Hepatocyte (in vitro differentiated cells): ENCODE results near the gene ABCB8. TPM values are rescaled to one million over a fixed set of nuclear protein-coding genes. Genes with fewer than 3 reads are reported as not detected.

Experiments used
- DNase-seq: peaks from one replicate; pipeline ENCODE4 v3.0.0-alpha.2; 2016; ENCODE audit warnings: low spot score
- H2AFZ ChIP-seq: fragments of 200-600 bp; sonication (generic); 2 replicates; pipeline ENCODE4 v1.6.0; 2016; ENCODE audit warnings: antibody characterized with exemption, mild to moderate bottlenecking
- H3K27ac ChIP-seq: fragments of 200-600 bp; sonication (generic); 2 replicates; pipeline ENCODE4 v1.5.1; 2016; ENCODE audit warnings: mild to moderate bottlenecking
- H3K27me3 ChIP-seq: fragments of 200-600 bp; sonication (generic); 2 replicates; pipeline ENCODE4 v1.6.1; 2016
- H3K36me3 ChIP-seq: fragments of 200-600 bp; sonication (generic); replicated peaks from 2 replicates; pipeline ENCODE4 v1.5.1; 2016; ENCODE audit warnings: low read depth; ENCODE audit not compliant: insufficient read depth
- H3K4me1 ChIP-seq: fragments of 200-600 bp; sonication (generic); 2 replicates; pipeline ENCODE4 v1.5.1; 2016; ENCODE audit warnings: mild to moderate bottlenecking, moderate library complexity; ENCODE audit not compliant: insufficient read depth
- H3K4me2 ChIP-seq: fragments of 200-600 bp; sonication (generic); 2 replicates; pipeline ENCODE4 v1.6.0; 2016
- H3K4me3 ChIP-seq: fragments of 200-600 bp; sonication (generic); 2 replicates; pipeline ENCODE4 v1.5.1; 2016; ENCODE audit warnings: mild to moderate bottlenecking
- H3K79me2 ChIP-seq: fragments of 200-600 bp; sonication (generic); 2 replicates; pipeline ENCODE4 v1.6.0; 2017; ENCODE audit warnings: mild to moderate bottlenecking
- H3K9me2 ChIP-seq: fragments of 200-600 bp; sonication (generic); replicated peaks from 2 replicates; pipeline ENCODE4 v1.6.0; 2017; ENCODE audit warnings: mild to moderate bottlenecking; ENCODE audit not compliant: insufficient read depth
- H3K9me3 ChIP-seq: fragments of 200-600 bp; sonication (generic); 2 replicates; pipeline ENCODE4 v1.5.1; 2016; ENCODE audit warnings: low read depth, mild to moderate bottlenecking
- H4K20me1 ChIP-seq: fragments of 200-600 bp; sonication (generic); 2 replicates; pipeline ENCODE4 v1.6.0; 2016; ENCODE audit warnings: mild to moderate bottlenecking; ENCODE audit not compliant: insufficient read depth, poor library complexity, severe bottlenecking
- CTCF ChIP-seq: fragments of 200-600 bp; sonication (generic); IDR thresholded peaks from 2 replicates; pipeline ENCODE4 v1.5.1; 2016; ENCODE audit warnings: antibody characterized with exemption, mild to moderate bottlenecking; ENCODE audit not compliant: poor library complexity
- EZH2 ChIP-seq: fragments of 200-600 bp; sonication (generic); IDR thresholded peaks from 2 replicates; pipeline ENCODE4 v1.6.1; 2016; ENCODE audit warnings: antibody characterized with exemption, mild to moderate bottlenecking, borderline replicate concordance
- EZH2phosphoT487 ChIP-seq: fragments of 200-600 bp; sonication (generic); IDR thresholded peaks from one replicate; pipeline ENCODE4 v1.6.1; 2018; ENCODE audit warnings: antibody characterized with exemption, mild to moderate bottlenecking, low read depth, moderate library complexity; ENCODE audit not compliant: unreplicated experiment, severe bottlenecking
- WGBS: methylation state at CpG from one replicate; pipeline ENCODE4 v1.1.6; 2016; ENCODE audit warnings: low lambda C conversion rate; ENCODE audit errors: missing lambda C conversion rate; 5-methylcytosine and 5-hydroxymethylcytosine counted together
- polyA plus RNA-seq: library from polyadenylated mRNA; unstranded; fragments of >200 nt; fragmentation: Nextera tagmentation; extraction: Ambion mirVana; gene quantifications from 2 replicates; pipeline ENCODE4 v1.2.1, GENCODE V29; 2016
- total RNA-seq: library from RNA; depleted of rRNA; stranded (reverse); fragments of >200 nt; gene quantifications from 2 replicates; pipeline ENCODE4 v1.2.3, GENCODE V29; 2014

Gene ABCB8
- total and polyA plus RNA-seq, 2 experiments from 2014 or later, result 24.4 to 32.6 TPM

- TF ChIP-seq EZH2phosphoT487 (no peak), EZH2 (no peak), CTCF (no peak)
- Histone ChIP-seq H3K4me1 (no peaks in the 10 kb centered on the region), H3K27ac (no peak overlapping the region), H3K4me2 (no peak overlapping the region), H3K9me2 (no peaks in the 10 kb centered on the region), H3K4me3 (no peak overlapping the region), H3K27me3 (no peaks in the 10 kb centered on the region), H4K20me1 (peaks cover 2% of the 10 kb centered on the region), H3K36me3 (no peaks in the 10 kb centered on the region), H2AFZ (no peak overlapping the region), H3K9me3 (no peaks in the 10 kb centered on the region), H3K79me2 (peaks cover 4% of the 10 kb centered on the region)
- WGBS, result 94% methylated on average over 15 of the region's 15 CpGs
- no peak for DNase-seq
These were observed 42.3 kb downstream of the ABCB8 start for GRCh38 chr7:151070574-151070960.

GRCh38 chr7:151071032-151071866 is 43.0 kb downstream of the ABCB8 start:
- Histone ChIP-seq H3K9me2 (no peaks in the 10 kb centered on the region), H3K36me3 (no peaks in the 10 kb centered on the region), H3K4me1 (no peaks in the 10 kb centered on the region), H3K9me3 (no peaks in the 10 kb centered on the region), H4K20me1 (peaks cover 2% of the 10 kb centered on the region), H3K27me3 (no peaks in the 10 kb centered on the region), H3K79me2 (peaks cover 4% of the 10 kb centered on the region), H2AFZ (no peak overlapping the region), H3K4me3 (no peak overlapping the region), H3K4me2 (no peak overlapping the region), H3K27ac (no peak overlapping the region)
- WGBS, result 96% methylated on average over 26 of the region's 39 CpGs
- DNase-seq, result no peak
- TF ChIP-seq EZH2phosphoT487, result no peak
- TF ChIP-seq CTCF, result no peak
- TF ChIP-seq EZH2, result no peak

GRCh38 chr7:151073990-151074389 is 45.7 kb downstream of the ABCB8 start:
- Histone ChIP-seq H3K27me3 (no peaks in the 10 kb centered on the region), H4K20me1 (no peaks in the 10 kb centered on the region), H3K4me3 (no peak overlapping the region), H3K79me2 (peaks cover 6% of the 10 kb centered on the region), H2AFZ (no peak overlapping the region), H3K9me3 (no peaks in the 10 kb centered on the region), H3K27ac (no peak overlapping the region), H3K4me1 (peaks cover 14% of the 10 kb centered on the region), H3K9me2 (no peaks in the 10 kb centered on the region), H3K36me3 (no peaks in the 10 kb centered on the region), H3K4me2 (no peak overlapping the region)
- 94% methylated on average over 17 of the region's 17 CpGs for WGBS
- DNase-seq, result no peak
- TF ChIP-seq CTCF (no peak), EZH2 (no peak), EZH2phosphoT487 (no peak)
